Stimulated activated CD8-positive, alpha-beta memory T cell treated with anti-CD3 and anti-CD28 coated beads, Interleukin-12 subunit alpha, Interleukin-12 subunit beta, amount 100 ng/mL, for 1 hour (primary cell): Measurements from ENCODE around the gene PLEKHA5.
A peak's percentile ranks its signal among the peaks of the same experiment; 100 is the strongest.

Experiments used
- DNase-seq: peaks from one replicate; pipeline ENCODE4 v3.0.0-alpha.2; 2020; ENCODE audit warnings: low read depth

The PLEKHA5 gene

GRCh38 chr12:19234981-19235871 lies 105.7 kb downstream of the PLEKHA5 start:
- DNase-seq = no peak

- DNase-seq = no peak
Observed at GRCh38 chr12:19236656-19237055, 107.1 kb downstream of the PLEKHA5 start.

- DNase-seq = no peak
Observed at GRCh38 chr12:19238540-19238939, 109.0 kb downstream of the PLEKHA5 start.

GRCh38 chr12:19239102-19239501 lies 109.6 kb downstream of the PLEKHA5 start:
- DNase-seq = no peak

- DNase-seq = no peak
Observed at GRCh38 chr12:19239616-19240234, 110.2 kb downstream of the PLEKHA5 start.

GRCh38 chr12:19242581-19242980 lies 113.0 kb downstream of the PLEKHA5 start:
- no peak for DNase-seq

- DNase-seq = no peak
Observed at GRCh38 chr12:19243551-19243950, 114.0 kb downstream of the PLEKHA5 start.

- no peak for DNase-seq
Observed at GRCh38 chr12:19244312-19244711, 114.8 kb downstream of the PLEKHA5 start.

- DNase-seq = no peak
Observed at GRCh38 chr12:19245106-19245505, 115.6 kb downstream of the PLEKHA5 start.

GRCh38 chr12:19245666-19246065 lies 116.1 kb downstream of the PLEKHA5 start:
- no peak for DNase-seq

- no peak for DNase-seq
Observed at GRCh38 chr12:19246933-19247332, 117.4 kb downstream of the PLEKHA5 start.

- no peak for DNase-seq
Observed at GRCh38 chr12:19248929-19249602, 119.5 kb downstream of the PLEKHA5 start.

GRCh38 chr12:19251481-19252132 lies 122.1 kb downstream of the PLEKHA5 start:
- DNase-seq = no peak

- no peak for DNase-seq
Observed at GRCh38 chr12:19260135-19260534, 130.6 kb downstream of the PLEKHA5 start.

GRCh38 chr12:19261773-19262172 lies 132.2 kb downstream of the PLEKHA5 start:
- no peak for DNase-seq

GRCh38 chr12:19263672-19264071 lies 134.1 kb downstream of the PLEKHA5 start:
- no peak for DNase-seq

GRCh38 chr12:19273482-19274330 lies 144.2 kb downstream of the PLEKHA5 start:
- peak; percentile 49 for DNase-seq

- no peak for DNase-seq
Observed at GRCh38 chr12:19276767-19277166, 147.2 kb downstream of the PLEKHA5 start.

GRCh38 chr12:19277711-19278110 lies 148.2 kb downstream of the PLEKHA5 start:
- DNase-seq = no peak

- DNase-seq = no peak
Observed at GRCh38 chr12:19278407-19278806, 148.9 kb downstream of the PLEKHA5 start.

GRCh38 chr12:19282133-19282699 lies 152.7 kb downstream of the PLEKHA5 start:
- DNase-seq = no peak
